Colon (tissue), 2 donors: ENCODE results near the gene FCN3.

Experiments
- FAIRE-seq: peaks from 2 replicates; lab custom pipeline; 2012; peaks lifted over from hg19 to GRCh38; lab: Jason Lieb, UNC
- donor health status: control.
- donor health status: control.

Gene FCN3

DNA sequence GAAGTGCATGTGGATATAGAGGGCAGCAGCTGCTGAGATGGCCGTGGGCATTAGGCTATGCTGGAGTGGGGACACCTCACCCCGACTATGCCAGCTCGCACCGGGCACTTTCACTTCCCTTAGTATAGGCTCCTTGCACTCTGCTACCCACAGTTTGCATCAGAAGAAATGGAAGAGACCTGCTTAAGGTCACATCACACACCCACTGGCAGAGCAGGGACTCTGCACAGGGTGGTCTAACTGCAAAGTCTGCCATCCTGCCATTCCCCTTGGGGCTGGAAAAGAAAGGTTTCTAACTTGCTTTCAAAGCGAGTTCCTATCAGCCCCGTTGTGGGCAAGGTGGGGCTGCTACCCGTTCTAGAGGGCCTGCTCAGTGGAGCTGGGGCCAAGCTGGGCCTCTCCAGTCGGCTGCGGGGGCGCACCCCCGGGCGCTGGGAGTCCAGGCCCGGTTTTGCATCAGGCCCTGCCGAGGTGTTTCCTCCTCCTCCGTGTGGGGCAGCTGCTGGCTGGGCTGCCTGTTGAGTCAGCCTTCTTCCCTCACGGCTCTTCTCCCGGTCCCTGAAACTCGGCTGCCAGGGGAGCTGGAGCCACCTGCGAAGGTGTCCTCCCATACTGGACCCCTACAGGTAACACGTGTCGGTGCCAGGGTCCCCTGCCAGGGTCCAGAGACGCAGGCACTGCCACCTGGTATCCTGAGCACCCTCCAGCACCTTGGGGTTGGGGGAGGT, 32.9 kb downstream of the FCN3 start, which contains the start of gene SYTL1:
TSS of gene SYTL1 (plus strand) at position 498 of the 728 bp plus-strand sequence. CDS start 3,313 bp downstream, outside the sequence.
- FAIRE-seq, result no peak

DNA sequence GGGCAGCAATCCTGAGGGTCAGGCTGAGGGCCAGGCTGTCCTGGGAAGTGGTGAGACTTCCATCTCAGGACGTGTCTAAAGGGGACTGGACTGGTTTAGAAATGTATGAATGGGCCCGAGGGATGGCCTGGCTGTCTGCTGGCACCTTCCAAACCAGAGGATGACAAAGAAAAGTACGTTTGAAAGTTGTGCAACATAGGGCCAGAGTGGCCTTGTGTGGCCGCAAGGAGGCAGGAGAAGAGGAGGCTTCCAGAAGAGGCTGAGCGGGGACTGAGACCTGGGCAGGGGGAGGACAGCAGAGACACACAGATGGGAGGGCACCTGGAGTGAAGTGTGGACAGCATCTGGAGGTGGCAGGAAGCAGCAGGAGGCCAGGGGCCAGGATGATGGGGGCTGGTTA, 35.4 kb downstream of the FCN3 start:
- no peak for FAIRE-seq

DNA sequence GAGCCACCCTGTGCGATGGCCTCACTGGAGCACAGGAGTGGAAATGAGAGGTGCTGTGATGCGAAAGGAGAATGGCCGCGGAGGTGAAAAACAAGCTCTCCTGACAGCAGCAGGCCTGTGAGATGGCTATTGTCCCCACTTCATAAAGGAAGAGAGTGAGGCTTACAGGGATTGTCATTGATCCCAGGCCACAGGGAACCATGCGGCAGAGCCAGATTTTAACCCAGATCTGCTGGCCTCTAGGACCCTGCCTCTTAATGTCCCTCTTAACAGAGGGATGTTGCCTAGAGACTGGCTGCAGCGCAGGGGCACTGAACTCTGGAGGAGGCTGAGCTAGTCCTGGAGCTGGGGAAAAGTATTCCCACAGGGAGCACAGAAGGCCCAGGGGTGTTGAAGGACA, 35.9 kb downstream of the FCN3 start:
- no peak for FAIRE-seq

DNA sequence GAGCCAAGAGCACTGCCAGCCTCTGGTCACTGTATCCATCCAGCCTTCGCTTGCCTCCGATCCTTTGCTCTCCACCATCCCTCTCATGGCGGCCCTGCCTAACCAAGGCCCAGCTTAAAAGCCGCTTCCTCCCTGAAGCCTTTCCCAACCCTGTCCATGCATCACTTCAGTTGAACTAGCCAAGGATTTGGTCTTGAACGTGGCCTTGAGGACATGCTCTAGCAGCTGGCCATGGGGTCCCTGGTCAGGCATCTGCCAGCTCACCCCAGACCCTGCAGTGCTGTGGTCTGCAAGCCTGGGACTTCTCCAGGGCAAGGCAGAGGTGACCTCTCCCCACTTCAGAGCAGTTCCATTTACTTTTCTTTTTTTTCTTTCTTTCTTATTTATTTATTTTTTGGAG, 37.9 kb downstream of the FCN3 start:
- FAIRE-seq, result no peak

DNA sequence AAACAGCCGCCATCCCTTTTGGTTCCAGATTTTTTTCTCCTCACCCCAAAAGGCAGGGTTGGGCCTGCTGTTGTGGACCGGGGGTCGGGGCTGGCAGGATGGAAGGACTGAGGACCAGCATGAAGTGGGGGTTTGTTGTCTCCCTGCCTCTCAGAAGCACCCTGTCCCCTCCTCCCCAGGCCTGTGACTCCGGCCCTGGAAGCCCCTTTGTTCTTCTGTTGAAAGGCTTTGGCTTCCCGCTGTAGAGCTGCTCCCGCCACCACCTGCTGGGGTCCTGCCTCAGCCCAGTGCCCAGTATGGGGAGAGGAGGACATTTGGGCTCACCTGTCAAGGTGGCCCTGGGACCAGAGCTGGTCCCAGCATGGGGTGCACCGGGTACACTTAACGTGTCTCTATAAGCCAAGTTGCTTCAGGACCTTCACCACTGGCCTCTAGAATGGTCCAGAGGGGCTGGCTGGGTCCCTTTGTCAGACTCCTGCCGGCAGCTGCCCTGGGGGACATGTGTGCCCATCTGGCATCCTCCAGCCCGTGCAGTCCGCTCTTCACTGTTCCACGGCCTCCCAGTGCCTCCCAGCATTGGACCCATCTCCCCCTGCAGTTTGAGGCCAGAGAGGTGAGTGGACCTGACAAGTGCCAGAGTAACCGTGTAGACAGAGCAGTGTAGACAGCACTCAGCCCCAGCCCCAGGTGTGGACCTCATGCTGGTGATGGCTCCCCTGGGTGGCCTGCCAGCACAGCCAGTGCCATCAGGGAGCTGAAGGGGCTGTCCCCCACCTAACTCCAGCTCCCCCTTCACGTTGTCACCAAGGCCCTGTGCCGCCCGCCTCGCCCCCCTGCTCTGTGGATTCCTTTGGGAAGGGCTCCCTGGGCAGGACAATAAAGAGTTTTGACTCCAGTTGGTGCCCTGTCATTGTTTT, 38.9 kb downstream of the FCN3 start:
- FAIRE-seq, result no peak

DNA sequence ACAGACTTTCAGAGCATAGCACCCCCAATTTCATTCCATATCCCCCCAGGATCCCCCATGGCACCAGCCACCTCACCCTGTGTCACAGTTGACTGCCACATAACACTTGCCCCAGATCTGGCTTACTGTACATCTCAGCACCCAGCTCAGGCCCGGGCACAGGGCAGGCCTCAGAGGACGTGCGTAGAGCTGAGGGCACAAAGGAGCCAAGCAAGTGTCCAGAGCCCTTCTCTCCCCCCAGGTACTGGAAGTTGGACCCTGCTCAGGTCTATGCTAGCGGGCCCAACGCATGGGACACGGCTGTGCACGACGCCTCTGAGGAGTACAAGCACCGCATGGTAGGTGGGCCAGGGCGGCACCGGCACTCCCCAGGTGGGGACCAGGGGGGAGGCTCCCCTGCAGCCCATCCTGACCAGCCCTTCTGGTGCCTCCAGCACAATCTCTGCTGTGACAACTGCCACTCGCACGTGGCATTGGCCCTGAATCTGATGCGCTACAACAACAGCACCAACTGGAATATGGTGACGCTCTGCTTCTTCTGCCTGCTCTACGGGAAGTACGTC, 40.8 kb downstream of the FCN3 start:
- no peak for FAIRE-seq

DNA sequence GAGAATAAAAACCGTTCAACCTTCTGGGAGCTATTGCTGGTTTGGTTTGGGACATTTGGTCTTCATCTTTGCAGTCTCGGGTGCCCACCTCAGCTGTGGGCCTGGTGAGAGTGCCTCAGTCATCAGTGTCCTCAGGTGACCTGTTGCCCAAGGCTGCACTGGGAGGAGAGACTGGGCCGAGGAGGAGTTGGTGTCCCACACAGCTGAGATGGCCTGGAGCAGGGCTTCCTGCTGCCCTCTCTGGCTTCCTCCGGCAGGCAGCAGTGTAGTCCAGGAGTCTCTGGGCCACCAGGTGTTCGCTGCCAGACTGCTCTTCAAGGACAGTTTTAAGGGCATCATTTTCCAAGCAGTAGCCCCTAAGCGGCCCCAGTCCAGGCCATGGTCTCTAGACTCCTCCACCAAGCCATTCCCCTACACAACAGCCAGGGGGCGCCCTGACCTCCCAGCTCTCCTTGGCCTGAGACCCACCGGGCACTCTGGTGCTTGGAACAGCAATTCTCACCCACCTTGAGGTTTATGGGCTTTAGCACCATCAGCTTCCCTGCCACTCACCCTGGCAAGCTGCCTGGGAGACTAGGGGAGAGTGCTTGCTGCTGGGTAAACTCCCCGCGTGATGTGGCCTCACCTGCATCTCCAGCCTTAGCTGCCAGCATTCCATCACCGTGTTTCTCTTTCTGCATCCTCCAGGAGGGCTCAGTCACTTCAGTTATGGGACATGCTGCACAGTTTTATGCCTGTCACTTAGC, 41.9 kb downstream of the FCN3 start:
- FAIRE-seq, result no peak

DNA sequence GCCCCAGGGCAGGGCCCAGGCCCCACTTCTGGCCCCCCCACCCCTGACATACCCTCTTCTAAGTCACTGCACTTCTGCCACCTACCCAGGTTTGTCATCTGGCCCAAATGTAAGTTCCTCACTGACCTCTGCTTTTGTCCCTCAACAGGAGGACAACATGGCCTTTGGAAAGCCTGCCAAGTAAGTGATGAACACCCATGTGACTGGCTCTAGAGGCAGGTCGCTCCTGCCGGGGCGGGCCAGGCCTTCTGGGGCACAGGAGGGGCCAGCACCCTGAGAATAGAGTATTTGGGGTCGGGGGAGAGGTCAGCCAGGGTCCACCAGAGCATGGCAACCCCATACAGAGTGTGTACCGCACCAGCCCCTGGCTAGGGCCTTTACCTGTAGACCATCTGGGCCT, 42.7 kb downstream of the FCN3 start:
- FAIRE-seq, result no peak

DNA sequence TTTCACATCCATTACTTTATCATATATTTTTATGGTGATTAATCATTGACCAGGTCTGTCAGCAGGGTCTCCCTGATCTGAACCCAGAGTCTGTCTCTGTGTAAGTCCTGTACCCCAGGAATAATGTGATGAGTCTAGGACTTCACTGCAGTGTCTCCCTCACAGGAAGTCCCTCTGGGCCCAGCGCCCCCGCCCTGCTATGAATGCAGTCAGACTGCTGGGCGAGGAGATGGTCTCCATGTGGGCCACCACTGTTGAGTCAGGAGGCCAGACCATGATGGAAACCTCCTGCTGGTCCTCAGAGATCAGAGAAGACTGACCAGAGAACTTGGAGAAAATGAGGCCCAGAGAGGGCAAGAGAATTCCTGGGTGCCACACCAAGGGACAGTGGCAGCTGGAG, 43.2 kb downstream of the FCN3 start:
- no peak for FAIRE-seq

DNA sequence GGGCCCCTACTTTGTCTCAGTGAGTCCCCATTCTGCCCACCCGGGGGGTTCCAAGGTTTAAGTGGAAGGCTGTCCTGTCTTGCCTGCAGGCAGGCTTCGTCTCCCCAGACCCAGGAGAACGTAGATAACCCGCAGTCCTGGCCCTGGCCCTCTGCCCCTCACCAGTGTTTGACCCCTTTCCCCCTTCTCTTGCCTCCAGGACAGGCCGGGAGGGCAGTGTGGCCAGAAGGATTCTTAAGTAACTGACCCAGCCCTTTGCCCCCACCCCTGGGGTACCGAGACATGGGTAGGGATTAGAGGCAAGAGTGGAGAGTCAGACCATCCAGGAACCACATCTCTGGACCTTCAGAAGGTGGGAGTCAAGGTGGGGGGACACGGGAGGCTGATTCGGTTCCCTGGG, 43.8 kb downstream of the FCN3 start:
- FAIRE-seq, result no peak

DNA sequence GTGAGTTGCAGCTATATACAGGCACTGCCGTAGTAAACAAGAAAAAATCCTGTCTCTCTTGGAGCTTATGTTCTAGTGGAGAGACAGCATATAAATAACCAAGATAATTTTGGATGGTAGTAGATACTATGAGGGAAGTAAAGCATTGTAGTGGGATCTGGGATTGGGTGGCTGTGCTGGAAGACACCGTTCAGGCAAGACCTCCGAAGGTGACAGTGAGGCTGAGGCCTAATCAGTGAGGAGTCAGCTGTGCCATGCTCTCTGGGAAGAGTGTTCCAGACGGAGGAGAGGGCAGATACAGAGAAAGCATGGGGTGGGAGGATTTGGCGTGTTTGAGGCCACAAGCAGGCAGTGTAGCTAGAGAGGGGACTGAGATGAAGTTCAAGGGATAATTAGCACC, 46.7 kb downstream of the FCN3 start:
- FAIRE-seq, result no peak

DNA sequence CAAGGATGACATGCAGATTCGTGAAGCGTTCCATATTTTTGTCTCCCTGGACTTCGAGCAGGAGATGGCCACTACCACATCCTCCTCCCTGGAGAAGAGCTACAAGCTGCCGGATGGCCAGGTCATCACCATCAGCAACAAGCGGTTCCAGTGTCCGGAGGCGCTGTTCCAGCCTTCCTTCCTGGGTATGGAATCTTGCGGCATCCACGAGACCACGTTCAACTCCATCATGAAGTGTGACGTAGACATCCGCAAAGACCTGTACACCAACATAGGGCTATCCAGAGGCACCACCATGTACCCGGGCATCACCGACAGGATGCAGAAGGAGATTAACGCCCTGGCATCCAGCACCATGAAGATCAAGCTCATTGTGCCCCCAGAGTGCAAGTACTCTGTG, 49.3 kb downstream of the FCN3 start:
- no peak for FAIRE-seq

DNA sequence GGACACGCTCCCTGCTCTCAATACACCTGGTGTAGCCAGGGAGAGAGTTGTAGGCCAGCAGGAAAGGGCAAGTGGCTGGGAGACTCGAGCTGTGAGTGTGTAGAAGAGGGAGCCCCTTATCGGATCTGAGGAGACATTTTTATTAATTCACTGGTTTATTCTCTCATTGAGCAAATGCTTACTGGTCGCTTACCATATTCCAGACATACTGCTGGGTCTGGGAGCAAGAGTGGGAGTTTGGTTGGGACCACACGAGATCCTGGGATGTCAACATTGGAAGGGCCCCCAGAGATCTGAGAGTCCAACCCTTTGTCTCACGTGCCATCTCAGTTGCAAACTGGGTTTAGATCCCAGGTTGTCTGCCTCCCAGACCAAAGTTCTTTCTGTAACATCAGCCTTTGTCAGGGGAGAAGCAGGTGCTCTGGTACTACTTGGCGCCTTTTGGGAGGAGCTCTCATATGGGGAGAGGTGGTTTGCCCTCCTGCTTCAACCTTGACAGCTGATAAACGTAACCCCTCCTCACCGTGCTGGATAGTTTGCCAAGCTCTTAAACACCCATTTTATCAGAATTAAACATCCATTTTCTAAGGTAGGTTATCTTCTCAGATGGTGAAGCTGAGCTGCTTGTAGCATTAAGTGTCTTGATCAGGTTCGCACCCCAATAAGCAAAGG, 51.9 kb downstream of the FCN3 start:
- no peak for FAIRE-seq

DNA sequence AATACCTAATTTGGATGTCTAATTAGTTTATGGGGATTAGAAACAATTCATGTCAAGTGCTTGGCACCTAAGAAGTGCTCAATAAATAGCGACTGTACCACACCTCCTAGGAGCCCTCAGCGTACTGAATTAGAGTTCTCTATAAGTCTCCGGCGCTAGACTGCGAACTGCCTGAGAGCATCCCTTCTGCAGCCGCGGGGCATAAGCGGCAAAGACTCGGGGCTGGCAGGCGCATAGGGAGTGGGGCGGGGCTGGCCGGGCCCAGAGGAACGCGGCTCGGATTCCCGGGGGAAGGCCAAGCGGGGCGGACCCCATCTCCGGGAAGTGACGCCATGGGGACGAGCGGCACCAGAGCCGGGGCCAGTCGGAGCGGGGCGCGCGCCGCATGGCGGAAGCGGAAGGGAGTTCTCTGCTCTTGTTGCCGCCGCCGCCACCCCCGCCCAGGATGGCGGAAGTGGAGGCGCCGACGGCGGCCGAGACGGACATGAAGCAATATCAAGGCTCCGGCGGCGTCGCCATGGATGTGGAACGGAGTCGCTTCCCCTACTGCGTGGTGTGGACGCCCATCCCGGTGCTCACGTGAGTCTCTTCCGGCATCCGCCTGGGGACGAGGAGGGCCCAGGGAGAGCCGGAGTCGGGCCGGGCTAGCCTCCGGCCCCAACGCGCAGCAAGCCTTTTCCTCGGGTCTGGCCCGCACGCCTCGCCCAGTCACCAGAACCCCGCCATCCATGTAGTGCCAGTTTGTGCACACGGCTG, 52.6 kb downstream of the FCN3 start, which contains the start of gene TMEM222:
TSS of gene TMEM222 (plus strand) at position 351 of the 756 bp plus-strand sequence. CDS start at position 386, 35 bp downstream.
- FAIRE-seq, result no peak
